Natural killer cell (primary cell): ENCODE measurements around the gene TRIM26. TPM values are rescaled to one million over a fixed set of nuclear protein-coding genes. Genes with fewer than 3 reads are reported as not detected.
"Not testable (repeated sequence)": the region's sequence is repeated elsewhere in the genome, so short reads cannot be mapped to it uniquely, and the experiment has no call there.

ENCODE experiments used
- ATAC-seq, 3 donors: fragments of 150-1000 bp in 2 of 3; fragments of 200-7000 bp in 1 of 3; cut with Tn5 transposase; 1 replicate in 1 of 3; 2 replicates in 2 of 3; pipeline ENCODE4 v1.10.0; 2021; ENCODE audit warnings: mild to moderate bottlenecking in 2 of 3, moderate library complexity in 2 of 3
- DNase-seq, 2 donors: peaks; one replicate each; pipeline versions ENCODE4 v3.0.0 to v3.0.0-alpha.2; 2013 to 2021; ENCODE audit warnings: mixed read lengths in 1 of 2
- H3K27ac ChIP-seq: one replicate; pipeline ENCODE4 v1.5.1; 2013; ENCODE audit warnings: mild to moderate bottlenecking, low read length
- H3K27me3 ChIP-seq: one replicate; pipeline ENCODE4 v1.6.1; 2013; ENCODE audit warnings: low read length; ENCODE audit not compliant: control insufficient read depth, insufficient read depth
- H3K36me3 ChIP-seq: one replicate; pipeline ENCODE4 v1.6.1; 2013; ENCODE audit warnings: low read length; ENCODE audit not compliant: control insufficient read depth, insufficient read depth
- H3K4me1 ChIP-seq: one replicate; pipeline ENCODE4 v1.6.1; 2013; ENCODE audit warnings: low read length; ENCODE audit not compliant: control insufficient read depth, insufficient read depth
- H3K4me3 ChIP-seq: one replicate; pipeline ENCODE4 v1.5.1; 2013; ENCODE audit warnings: low read length
- H3K9me3 ChIP-seq: one replicate; pipeline ENCODE4 v1.6.1; 2013; ENCODE audit warnings: low read length; ENCODE audit not compliant: control insufficient read depth, insufficient read depth
- H3K27ac Mint-ChIP-seq, 2 donors: one replicate each; pipeline ENCODE4 v1.8.0; 2022; ENCODE audit warnings: mild to moderate bottlenecking in 2 of 2, mixed read lengths in 2 of 2, moderate library complexity in 1 of 2
- H3K27me3 Mint-ChIP-seq, 2 donors: one replicate each; pipeline ENCODE4 v1.8.0; 2022; ENCODE audit warnings: low read depth in 2 of 2, mixed read lengths in 2 of 2
- H3K36me3 Mint-ChIP-seq: one replicate; pipeline ENCODE4 v1.8.0; 2022; ENCODE audit warnings: mixed read lengths
- H3K4me1 Mint-ChIP-seq, 2 donors: one replicate each; pipeline ENCODE4 v1.8.0; 2022; ENCODE audit warnings: mixed read lengths in 2 of 2
- H3K4me3 Mint-ChIP-seq: one replicate; pipeline ENCODE4 v1.8.0; 2022; ENCODE audit warnings: mild to moderate bottlenecking, moderate library complexity, mixed read lengths
- H3K9me3 Mint-ChIP-seq, 2 donors: one replicate each; pipeline ENCODE4 v1.8.0; 2022; ENCODE audit warnings: mixed read lengths in 2 of 2
- WGBS: methylation state at CpG from one replicate; pipeline ENCODE4 v1.1.7; 2013; ENCODE audit warnings: missing lambda C conversion rate; ENCODE audit not compliant: insufficient coverage; 5-methylcytosine and 5-hydroxymethylcytosine counted together
- intact Hi-C: fragments of 100-400 bp; cut with micrococcal nuclease; formaldehyde crosslinking; loops from one replicate; pipeline ENCODE4 v1.14.2; 2022
- total RNA-seq, 4 donors: library from RNA; stranded (reverse); fragments of 120-200 nt in 1 of 4; gene quantifications; one replicate each; pipeline versions ENCODE4 v1.2.3 to v1.2.4, GENCODE V29; 2013 to 2022
- TF ChIP-seq, protein P1 (sequence below): fragments of 200-600 bp; IDR thresholded peaks from one replicate; pipeline ENCODE4 v1.8.0; 2022; ENCODE audit warnings: antibody characterized with exemption

The TRIM26 gene
- total RNA-seq, 3 donors from 2014 or later (not counting 1 experiment from before 2014, with no cell fraction given), result 69.3 to 73.7 (median 71.6) TPM

DNA sequence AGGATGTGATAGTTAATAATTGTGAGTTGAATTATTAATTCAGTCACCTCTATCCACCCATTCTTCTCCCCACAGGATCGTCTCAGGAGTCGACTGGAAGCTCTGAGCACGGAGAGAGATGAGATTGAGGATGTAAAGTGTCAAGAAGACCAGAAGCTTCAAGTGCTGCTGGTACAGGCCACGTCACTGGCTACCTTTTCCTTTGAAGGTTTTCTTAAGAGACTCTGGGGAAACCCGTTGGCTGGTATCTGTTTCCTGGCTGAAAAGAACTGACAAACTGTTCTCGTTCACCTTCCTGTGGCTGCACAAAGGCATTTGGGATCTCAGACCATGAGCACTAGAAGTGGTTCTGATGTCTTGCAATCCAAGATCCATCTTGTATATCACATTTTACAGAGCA, 46.1 kb downstream of the TRIM26 start:
- no peak overlapping the region for H3K4me3 Mint-ChIP-seq
- no peaks in the 10 kb centered on the region for H3K9me3 ChIP-seq
- no peaks in the 10 kb centered on the region for H3K36me3 ChIP-seq
- H3K4me3 ChIP-seq, result no peak overlapping the region
- peaks cover 7% of the 10 kb centered on the region for H3K4me1 ChIP-seq
- peaks cover 39 to 59% of the 10 kb centered on the region in 2 donors for H3K27me3 Mint-ChIP-seq
- 32% methylated on average over 6 of the region's 6 CpGs for WGBS
- H3K27me3 ChIP-seq, result peaks cover 15% of the 10 kb centered on the region
- peak in 1 of 2 donors; percentile 47 for DNase-seq
- TF ChIP-seq, protein P1, sequence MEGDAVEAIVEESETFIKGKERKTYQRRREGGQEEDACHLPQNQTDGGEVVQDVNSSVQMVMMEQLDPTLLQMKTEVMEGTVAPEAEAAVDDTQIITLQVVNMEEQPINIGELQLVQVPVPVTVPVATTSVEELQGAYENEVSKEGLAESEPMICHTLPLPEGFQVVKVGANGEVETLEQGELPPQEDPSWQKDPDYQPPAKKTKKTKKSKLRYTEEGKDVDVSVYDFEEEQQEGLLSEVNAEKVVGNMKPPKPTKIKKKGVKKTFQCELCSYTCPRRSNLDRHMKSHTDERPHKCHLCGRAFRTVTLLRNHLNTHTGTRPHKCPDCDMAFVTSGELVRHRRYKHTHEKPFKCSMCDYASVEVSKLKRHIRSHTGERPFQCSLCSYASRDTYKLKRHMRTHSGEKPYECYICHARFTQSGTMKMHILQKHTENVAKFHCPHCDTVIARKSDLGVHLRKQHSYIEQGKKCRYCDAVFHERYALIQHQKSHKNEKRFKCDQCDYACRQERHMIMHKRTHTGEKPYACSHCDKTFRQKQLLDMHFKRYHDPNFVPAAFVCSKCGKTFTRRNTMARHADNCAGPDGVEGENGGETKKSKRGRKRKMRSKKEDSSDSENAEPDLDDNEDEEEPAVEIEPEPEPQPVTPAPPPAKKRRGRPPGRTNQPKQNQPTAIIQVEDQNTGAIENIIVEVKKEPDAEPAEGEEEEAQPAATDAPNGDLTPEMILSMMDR, result no peak
- H3K36me3 Mint-ChIP-seq, result no peaks in the 10 kb centered on the region
- H3K27ac Mint-ChIP-seq, result no peak overlapping the region
- intact Hi-C loops, result no loop called here
- no peak overlapping the region for H3K27ac ChIP-seq
- ATAC-seq, result no peak
- H3K4me1 Mint-ChIP-seq, result peaks cover 0 to 6% of the 10 kb centered on the region in 2 donors
- H3K9me3 Mint-ChIP-seq, result no peaks in the 10 kb centered on the region

DNA sequence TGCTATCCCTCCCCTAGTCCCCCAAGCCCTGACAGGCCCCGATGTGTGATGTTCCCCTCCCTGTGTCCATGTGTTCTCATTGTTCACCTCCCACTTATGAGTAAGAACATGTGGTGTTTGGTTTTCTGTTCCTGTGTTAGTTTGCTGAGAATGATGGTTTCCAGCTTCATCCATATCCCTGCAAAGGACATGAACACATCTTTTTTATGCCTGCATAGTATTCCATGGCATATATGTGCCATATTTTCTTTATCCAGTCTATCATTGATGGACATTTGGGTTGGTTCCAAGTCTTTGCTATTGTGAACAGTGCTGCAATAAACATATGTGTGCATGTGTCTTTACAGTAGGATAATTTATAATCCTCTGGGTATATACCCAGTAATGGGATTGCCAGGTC, 48.0 kb downstream of the TRIM26 start:
- not testable (repeated sequence) for H3K36me3 ChIP-seq, H3K36me3 Mint-ChIP-seq
- no CpG with 5 or more reads among the region's 1 CpG for WGBS

DNA sequence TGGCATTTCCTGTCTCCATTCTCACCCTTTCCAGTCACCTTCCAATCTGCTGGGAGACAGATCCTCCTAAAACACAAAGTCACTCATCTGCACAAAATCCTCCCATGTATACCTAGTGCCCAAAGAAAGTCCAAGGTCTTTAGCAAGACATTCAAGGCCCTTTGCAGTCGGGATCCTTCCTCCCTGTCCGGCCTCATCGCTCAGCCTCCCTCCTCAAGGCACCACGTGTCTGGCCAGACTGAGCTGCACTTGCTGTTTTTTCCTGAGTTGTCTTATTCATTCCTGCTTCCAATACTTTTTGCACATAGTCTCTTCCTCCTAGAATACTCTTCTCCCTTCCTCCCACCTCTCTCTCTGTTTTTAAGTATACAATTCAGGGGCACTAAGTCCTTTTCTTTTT, 48.5 kb downstream of the TRIM26 start:
- H3K4me3 ChIP-seq, result no peak overlapping the region
- no peaks in the 10 kb centered on the region for H3K9me3 Mint-ChIP-seq
- no peaks in the 10 kb centered on the region for H3K4me1 Mint-ChIP-seq
- WGBS, result 94% methylated on average over 4 of the region's 4 CpGs
- H3K27ac ChIP-seq, result no peak overlapping the region
- no peaks in the 10 kb centered on the region for H3K36me3 ChIP-seq
- peaks cover 23 to 39% of the 10 kb centered on the region in 2 donors for H3K27me3 Mint-ChIP-seq
- no peaks in the 10 kb centered on the region for H3K4me1 ChIP-seq
- TF ChIP-seq, protein P1, result no peak
- ATAC-seq (no peak), DNase-seq (no peak)
- H3K36me3 Mint-ChIP-seq, result no peaks in the 10 kb centered on the region
- H3K27ac Mint-ChIP-seq, result no peak overlapping the region
- intact Hi-C loops, result no loop called here
- no peak overlapping the region for H3K4me3 Mint-ChIP-seq
- H3K9me3 ChIP-seq, result no peaks in the 10 kb centered on the region
- peaks cover 6% of the 10 kb centered on the region for H3K27me3 ChIP-seq

More for the DNA sequence above, 48.0 kb downstream of the TRIM26 start:
- H3K4me1 Mint-ChIP-seq, H3K9me3 ChIP-seq, H3K27ac Mint-ChIP-seq, H3K4me3 ChIP-seq, ATAC-seq, H3K27ac ChIP-seq, H3K4me3 Mint-ChIP-seq, intact Hi-C loops, DNase-seq, H3K9me3 Mint-ChIP-seq, H3K27me3 ChIP-seq, H3K4me1 ChIP-seq: not testable (repeated sequence)
- H3K27me3 Mint-ChIP-seq, result peaks cover 26 to 44% of the 10 kb centered on the region in 2 donors

DNA sequence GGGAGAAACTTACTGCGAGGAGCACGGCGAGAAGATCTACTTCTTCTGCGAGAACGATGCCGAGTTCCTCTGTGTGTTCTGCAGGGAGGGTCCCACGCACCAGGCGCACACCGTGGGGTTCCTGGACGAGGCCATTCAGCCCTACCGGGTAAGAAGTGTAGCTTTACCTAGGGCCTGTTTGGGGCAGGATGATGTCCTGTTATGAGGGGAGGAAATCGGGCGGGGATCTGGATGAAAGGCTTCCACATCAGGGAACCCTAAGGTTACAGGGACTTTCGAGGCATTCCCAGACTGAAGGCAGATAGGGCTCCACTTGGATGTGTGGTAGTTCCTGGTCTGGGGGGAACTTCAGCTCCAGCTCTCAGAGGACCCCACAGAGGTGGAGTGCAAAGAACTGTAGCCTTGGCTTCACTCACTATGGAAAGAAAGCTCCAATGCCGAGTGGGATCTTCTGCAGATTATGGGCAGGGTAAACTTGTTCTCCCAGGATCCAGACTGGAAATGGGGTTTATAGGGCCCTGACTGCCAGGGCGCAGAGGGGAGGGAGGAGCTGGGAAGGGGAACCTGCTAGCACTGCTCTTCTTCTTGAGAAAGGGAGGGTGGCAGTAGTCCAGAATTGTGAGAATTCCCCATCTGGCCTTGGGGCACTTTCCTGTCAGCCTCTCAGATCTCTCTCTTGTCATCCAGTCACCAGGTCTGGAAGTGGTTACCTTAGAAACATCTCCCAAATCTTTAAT, 49.1 kb downstream of the TRIM26 start:
- ATAC-seq (no peak), DNase-seq (no peak)
- no peak overlapping the region for H3K27ac Mint-ChIP-seq
- peaks cover 6% of the 10 kb centered on the region for H3K27me3 ChIP-seq
- H3K4me3 Mint-ChIP-seq, result no peak overlapping the region
- H3K27ac ChIP-seq, result no peak overlapping the region
- TF ChIP-seq, protein P1, result no peak
- no peak overlapping the region for H3K4me3 ChIP-seq
- no peaks in the 10 kb centered on the region for H3K36me3 ChIP-seq
- no peaks in the 10 kb centered on the region for H3K9me3 Mint-ChIP-seq
- no peaks in the 10 kb centered on the region for H3K4me1 Mint-ChIP-seq
- H3K27me3 Mint-ChIP-seq, result peaks cover 20 to 40% of the 10 kb centered on the region in 2 donors
- H3K36me3 Mint-ChIP-seq, result no peaks in the 10 kb centered on the region
- no peaks in the 10 kb centered on the region for H3K4me1 ChIP-seq
- intact Hi-C loops, result no loop called here
- H3K9me3 ChIP-seq, result no peaks in the 10 kb centered on the region
- 93% methylated on average over 16 of the region's 16 CpGs for WGBS
